ENCODE measurements around the gene BANF2.
"Not testable (repeated sequence)": the region's sequence is repeated elsewhere in the genome, so short reads cannot be mapped to it uniquely, and the experiment has no call there.

The BANF2 gene

GRCh38 chr20:17683218-17684076, 16.3 kb upstream of the BANF2 start:
- no peak for DNase-seq (ENCODE audit: low spot score)

GRCh38 chr20:17684077-17684888, 15.5 kb upstream of the BANF2 start:
- DNase-seq (ENCODE audit: low spot score), result no peak

- DNase-seq (ENCODE audit: low spot score), result no peak
Observed at GRCh38 chr20:17685168-17685567, 14.6 kb upstream of the BANF2 start.

GRCh38 chr20:17687800-17688199, 12.0 kb upstream of the BANF2 start:
- no peak for DNase-seq (ENCODE audit: low spot score)

- DNase-seq (ENCODE audit: low spot score), result no peak
Observed at GRCh38 chr20:17688965-17689364, 10.8 kb upstream of the BANF2 start.

- DNase-seq (ENCODE audit: low spot score), result no peak
Observed at GRCh38 chr20:17690144-17690543, 9.6 kb upstream of the BANF2 start.

- DNase-seq (ENCODE audit: low spot score), result no peak
Observed at GRCh38 chr20:17691758-17692157, 8.0 kb upstream of the BANF2 start.

- no peak for DNase-seq (ENCODE audit: low spot score)
Observed at GRCh38 chr20:17693444-17694001, 6.2 kb upstream of the BANF2 start.

GRCh38 chr20:17694767-17695166, 5.0 kb upstream of the BANF2 start:
- DNase-seq (ENCODE audit: low spot score), result no peak

GRCh38 chr20:17696287-17696686, 3.5 kb upstream of the BANF2 start:
- no peak for DNase-seq (ENCODE audit: low spot score)

- no peak for DNase-seq (ENCODE audit: low spot score)
Observed at GRCh38 chr20:17697171-17697570, 2.6 kb upstream of the BANF2 start.

- DNase-seq (ENCODE audit: low spot score), result no peak
Observed at GRCh38 chr20:17698384-17698783, 1.4 kb upstream of the BANF2 start.

GRCh38 chr20:17700637-17701036, 871 bp downstream of the BANF2 start:
- DNase-seq (ENCODE audit: low spot score), result no peak

GRCh38 chr20:17701826-17702225, 2.1 kb downstream of the BANF2 start:
- no peak for DNase-seq (ENCODE audit: low spot score)

GRCh38 chr20:17704589-17705317, 5.0 kb downstream of the BANF2 start:
- no peak for DNase-seq (ENCODE audit: low spot score)

GRCh38 chr20:17705916-17706315, 6.2 kb downstream of the BANF2 start:
- no peak for DNase-seq (ENCODE audit: low spot score)

- DNase-seq (ENCODE audit: low spot score), result no peak
Observed at GRCh38 chr20:17706632-17707031, 6.9 kb downstream of the BANF2 start.

GRCh38 chr20:17707951-17708350, 8.2 kb downstream of the BANF2 start:
- DNase-seq (ENCODE audit: low spot score), result not testable (repeated sequence)

- no peak for DNase-seq (ENCODE audit: low spot score)
Observed at GRCh38 chr20:17708675-17709360, 9.1 kb downstream of the BANF2 start.

GRCh38 chr20:17709361-17710293, 9.9 kb downstream of the BANF2 start:
- DNase-seq (ENCODE audit: low spot score), result no peak

All from CD4-positive, alpha-beta T cell treated with Interleukin-2 at 100 ng/mL for 4 hours (primary cell).